GM21619 (cell line): Measurements from ENCODE around the gene GLS.
"Not testable (repeated sequence)": the region's sequence is repeated elsewhere in the genome, so short reads cannot be mapped to it uniquely, and the experiment has no call there.

Source experiments
- ATAC-seq: cut with Tn5 transposase; IDR thresholded peaks from one replicate; pipeline ENCODE4 v1.9.1; 2021; ENCODE audit not compliant: unreplicated experiment

The GLS gene

GRCh38 chr2:190855245-190855644 lies 25.4 kb upstream of the GLS start:
- ATAC-seq = no peak

GRCh38 chr2:190856985-190857384 lies 23.6 kb upstream of the GLS start:
- ATAC-seq = no peak

GRCh38 chr2:190858817-190859216 lies 21.8 kb upstream of the GLS start:
- no peak for ATAC-seq

GRCh38 chr2:190859347-190860297 lies 21.0 kb upstream of the GLS start:
- ATAC-seq = no peak

GRCh38 chr2:190860985-190861680 lies 19.5 kb upstream of the GLS start:
- ATAC-seq = no peak

- ATAC-seq = not testable (repeated sequence)
Measured at GRCh38 chr2:190862128-190862527, 18.5 kb upstream of the GLS start.

- ATAC-seq = no peak
Measured at GRCh38 chr2:190862571-190862991, 18.0 kb upstream of the GLS start.

GRCh38 chr2:190863946-190864345 lies 16.7 kb upstream of the GLS start:
- no peak for ATAC-seq

- ATAC-seq = no peak
Measured at GRCh38 chr2:190864375-190864774, 16.2 kb upstream of the GLS start.

GRCh38 chr2:190867212-190867611 lies 13.4 kb upstream of the GLS start:
- ATAC-seq = no peak

GRCh38 chr2:190867832-190868231 lies 12.8 kb upstream of the GLS start:
- no peak for ATAC-seq

GRCh38 chr2:190869721-190870120 lies 10.9 kb upstream of the GLS start:
- no peak for ATAC-seq

- not testable (repeated sequence) for ATAC-seq
Measured at GRCh38 chr2:190873451-190873850, 7.2 kb upstream of the GLS start.

- no peak for ATAC-seq
Measured at GRCh38 chr2:190875891-190876290, 4.7 kb upstream of the GLS start.

- ATAC-seq = no peak
Measured at GRCh38 chr2:190876631-190877030, 4.0 kb upstream of the GLS start.

GRCh38 chr2:190877436-190877835 lies 3.2 kb upstream of the GLS start:
- ATAC-seq = no peak

GRCh38 chr2:190879474-190880377 lies 895 bp upstream of the GLS start:
- no peak for ATAC-seq

- no peak for ATAC-seq
Measured at GRCh38 chr2:190881084-190881597, 520 bp downstream of the GLS start.

- ATAC-seq = peak; percentile 54
Measured at GRCh38 chr2:190881598-190882410, 1.2 kb downstream of the GLS start.

GRCh38 chr2:190882411-190882766 lies 1.8 kb downstream of the GLS start:
- no peak for ATAC-seq
